GM18868 (cell line): ENCODE measurements around the gene TMX3.

ENCODE experiments used
- ATAC-seq: cut with Tn5 transposase; IDR thresholded peaks from one replicate; pipeline ENCODE4 v1.9.1; 2021; ENCODE audit warnings: mild to moderate bottlenecking, moderate library complexity; ENCODE audit not compliant: unreplicated experiment

TMX3 gene

DNA sequence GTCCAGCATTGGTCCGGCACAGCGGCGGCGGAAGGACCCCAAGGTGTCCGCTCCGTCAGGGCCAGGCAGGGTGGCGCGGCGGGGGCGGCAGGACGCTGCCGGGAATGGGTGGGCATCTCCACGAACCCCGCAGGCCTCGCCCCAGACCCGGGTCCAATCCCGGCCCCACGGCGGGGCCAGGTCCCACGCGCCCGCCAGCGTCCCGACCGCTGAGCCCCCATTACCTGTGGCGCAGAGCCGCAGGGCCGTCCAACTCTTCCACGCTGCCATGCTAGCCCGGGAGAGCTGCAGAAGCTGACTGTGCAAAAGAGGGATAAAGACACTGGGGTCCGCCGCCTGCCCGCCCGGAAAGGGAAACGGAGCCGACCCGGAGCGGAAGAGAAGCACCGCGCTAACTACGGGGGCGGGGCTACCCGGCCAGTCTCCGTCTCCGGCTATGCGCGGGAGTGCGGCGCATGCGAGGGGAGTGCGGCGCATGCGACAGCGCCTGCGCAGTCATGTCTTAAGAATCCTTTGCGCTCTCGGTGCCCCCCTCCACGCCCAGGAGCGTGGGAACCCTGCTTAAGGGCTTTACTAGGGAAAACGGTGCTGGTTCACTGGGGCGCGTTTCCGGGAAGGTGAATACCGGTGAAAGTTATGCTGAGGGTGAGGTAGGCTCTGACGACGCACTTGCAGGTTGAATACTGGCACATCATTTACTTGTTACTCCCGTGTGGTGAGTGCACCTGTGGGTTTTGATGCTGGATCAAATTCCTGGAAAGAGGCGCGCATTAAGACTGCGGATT, at the start of gene TMX3:
TMX3 (minus strand) TSS at position 397 of the 785 bp plus-strand sequence; CDS start at position 270, 127 bp downstream.
- peak; percentile 94 for ATAC-seq

DNA sequence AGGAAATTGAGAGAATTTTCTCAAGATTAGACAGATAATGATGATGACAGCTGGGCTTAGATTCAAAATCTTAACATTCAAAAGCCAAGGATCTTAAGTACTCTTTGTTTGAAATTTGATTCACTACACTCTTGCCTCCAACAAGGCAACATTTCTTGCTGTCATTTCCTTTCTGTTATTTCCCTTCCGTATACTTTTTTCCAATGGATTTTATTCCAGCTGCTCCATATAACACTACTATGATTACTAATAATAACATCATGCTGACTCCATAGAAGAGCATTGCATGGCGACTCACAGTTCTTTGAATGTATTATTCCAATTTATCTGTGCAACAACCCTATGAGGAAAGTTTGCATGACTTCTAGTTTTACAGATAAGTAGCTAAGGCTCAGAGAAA, 49.1 kb upstream of the TMX3 start:
- no peak for ATAC-seq

DNA sequence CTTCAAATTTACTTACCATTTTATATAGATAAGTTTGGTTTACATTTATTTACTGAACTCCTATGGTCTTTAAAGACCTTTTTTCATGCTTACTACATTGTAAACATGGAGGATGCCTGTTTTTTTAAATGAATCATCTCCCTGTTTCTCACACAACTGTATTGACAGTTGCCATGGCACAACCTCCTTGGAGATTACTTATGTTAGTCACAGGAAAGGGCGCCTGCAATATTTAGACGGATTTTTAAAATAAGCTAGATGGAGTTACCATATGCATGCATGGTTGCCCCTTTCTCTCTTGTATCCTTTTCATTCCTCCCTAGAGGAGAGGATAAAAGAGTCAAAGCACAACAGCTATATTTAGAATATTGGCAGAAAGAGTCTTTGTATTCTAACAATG, 48.2 kb upstream of the TMX3 start:
- no peak for ATAC-seq

GRCh38 chr18:68759308-68759707, 44.4 kb upstream of the TMX3 start:
- ATAC-seq: no peak

DNA sequence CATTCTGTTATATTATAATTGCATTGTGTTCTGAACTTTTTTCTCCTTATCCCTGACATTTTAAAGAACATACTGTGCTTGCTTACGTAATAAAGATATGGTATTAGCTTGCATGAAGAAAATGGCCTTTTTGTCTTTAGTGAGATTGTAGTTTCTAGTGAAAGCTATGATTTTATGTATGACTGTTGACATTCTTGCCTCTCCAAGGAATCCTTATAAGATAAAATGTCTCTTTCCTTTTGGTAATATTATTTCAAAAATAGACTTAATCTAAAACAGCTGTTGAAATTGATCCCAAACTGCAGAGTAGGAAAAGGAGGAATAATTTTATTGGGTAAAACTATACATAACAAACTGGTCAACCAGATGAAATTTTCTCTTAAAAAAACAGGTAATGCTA, 42.2 kb upstream of the TMX3 start:
- no peak for ATAC-seq

- ATAC-seq: no peak
Observed at GRCh38 chr18:68742206-68742605, 27.3 kb upstream of the TMX3 start.

DNA sequence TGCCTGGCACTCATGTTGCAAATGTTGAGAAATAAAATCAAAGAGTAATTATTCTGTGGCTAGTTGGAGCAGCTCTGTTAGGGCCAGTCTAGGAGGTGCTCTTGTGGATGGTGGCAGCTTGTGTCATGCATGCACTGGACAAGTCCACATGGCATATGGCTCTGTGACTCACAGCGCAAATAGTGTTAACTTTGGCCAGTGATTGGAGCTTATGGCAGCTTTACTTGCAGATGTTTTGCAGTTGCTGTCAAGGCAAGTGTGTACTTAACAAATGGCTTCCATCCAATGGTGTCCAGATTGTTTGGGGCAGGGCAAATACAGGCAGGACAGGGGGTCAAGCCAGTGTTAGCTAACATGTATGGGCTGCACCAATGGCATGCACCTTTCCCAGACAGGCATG, 26.1 kb upstream of the TMX3 start:
- ATAC-seq: no peak

DNA sequence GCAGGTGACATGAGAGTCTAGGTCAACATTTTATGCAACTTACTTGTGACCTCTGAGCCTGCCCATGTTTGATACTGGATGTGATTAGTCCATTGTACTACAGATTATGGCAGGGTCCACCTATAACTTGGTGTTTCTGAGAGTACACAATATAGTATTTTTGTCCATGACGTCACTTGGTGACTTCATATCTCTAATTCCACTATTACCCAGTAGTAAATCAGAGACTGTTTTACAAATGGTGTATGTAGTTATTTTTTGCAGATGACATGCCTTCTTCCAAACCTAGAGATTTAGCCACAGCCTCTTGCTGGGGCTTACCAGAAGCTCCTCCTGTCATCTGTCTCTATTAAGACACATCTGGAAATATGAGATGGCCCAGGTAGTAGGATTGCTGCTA, 24.6 kb upstream of the TMX3 start:
- ATAC-seq: no peak

GRCh38 chr18:68738564-68738963, 23.7 kb upstream of the TMX3 start:
- ATAC-seq: no peak

- ATAC-seq: peak; percentile 94
Observed at GRCh38 chr18:68735483-68736343, 20.8 kb upstream of the TMX3 start.

DNA sequence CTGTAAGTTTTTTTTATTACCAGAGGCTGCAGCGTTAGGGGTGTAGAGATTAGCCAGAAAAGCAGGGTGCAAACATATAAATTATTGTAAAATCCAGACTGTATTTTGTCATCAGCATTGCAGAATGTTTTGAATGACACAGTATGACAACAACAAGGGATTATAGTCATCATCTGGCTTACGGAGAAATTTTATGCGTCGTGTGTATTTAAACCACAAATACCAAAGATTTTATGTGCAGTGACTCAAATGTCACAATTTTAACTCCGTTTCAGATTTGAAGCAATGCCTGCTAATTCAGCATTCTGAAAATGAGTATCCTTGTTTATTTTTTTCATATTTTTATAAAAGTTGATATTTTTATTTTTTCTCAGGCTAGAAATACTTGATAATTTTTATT, 19.4 kb upstream of the TMX3 start:
- ATAC-seq: no peak

DNA sequence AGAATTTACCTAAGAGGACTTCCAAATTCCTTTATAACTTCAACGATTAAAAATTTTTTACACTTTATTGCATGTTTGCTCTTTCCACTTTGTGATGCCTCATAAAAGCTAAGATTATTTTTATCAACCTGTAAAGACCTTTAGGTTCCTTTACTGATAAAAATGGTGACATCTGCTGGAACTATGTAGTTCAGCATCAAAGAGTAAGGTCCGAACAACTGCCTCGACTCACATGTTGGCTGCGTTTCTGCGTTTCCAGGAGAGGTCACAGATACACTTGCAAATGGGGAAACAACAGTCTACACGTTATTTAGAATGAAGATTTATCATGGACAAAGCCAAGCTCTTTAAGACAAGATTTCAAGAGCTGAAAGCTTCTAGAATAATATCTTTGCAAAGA, 18.8 kb upstream of the TMX3 start:
- ATAC-seq: no peak

DNA sequence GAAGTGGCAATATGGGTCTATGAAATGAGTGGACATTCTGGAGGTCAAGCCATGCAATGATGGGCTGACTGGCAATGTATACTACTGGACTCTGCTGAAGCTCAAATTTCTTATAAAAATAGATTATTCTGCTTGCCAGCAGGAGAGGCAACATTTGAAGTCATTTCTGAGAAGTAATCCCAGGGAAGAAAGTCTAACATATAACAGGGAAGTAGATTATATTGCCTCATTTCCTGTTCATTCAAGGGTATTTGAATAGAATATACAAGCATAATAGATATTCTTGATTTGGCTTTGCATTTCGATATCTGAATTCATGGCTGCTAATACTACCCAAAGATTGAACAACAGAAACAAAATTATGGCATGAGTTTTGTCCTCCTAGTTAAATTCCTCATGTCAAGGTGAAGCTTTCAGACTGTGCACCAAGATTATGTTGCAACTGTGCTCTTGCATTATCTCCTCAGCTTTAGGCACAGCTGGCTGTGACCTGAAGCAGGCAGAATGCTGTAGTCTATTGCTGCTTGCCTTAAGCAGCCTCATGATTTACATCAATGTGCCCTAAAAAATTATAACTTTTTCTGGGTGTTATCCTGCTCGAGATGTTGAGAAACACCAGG, 13.3 kb upstream of the TMX3 start:
- ATAC-seq: no peak

DNA sequence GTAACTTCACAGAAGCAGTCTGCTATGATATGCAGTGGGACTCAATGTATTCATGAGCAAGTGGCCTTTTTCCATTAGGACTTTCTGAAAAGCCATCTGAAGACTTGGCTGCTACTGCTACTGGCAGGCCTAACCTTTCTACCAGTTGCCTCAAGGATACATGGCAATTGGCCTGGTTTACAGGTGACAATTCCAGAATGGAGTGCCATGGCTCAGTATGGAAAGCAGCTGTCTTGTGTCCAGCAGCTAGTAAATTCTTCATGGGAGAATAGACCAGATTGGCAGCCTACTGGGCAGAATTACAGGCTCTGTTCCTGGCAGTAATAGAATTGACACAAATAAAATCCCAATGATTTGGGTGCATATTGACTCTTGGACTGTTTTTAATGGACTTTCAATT, 12.6 kb upstream of the TMX3 start:
- ATAC-seq: no peak

DNA sequence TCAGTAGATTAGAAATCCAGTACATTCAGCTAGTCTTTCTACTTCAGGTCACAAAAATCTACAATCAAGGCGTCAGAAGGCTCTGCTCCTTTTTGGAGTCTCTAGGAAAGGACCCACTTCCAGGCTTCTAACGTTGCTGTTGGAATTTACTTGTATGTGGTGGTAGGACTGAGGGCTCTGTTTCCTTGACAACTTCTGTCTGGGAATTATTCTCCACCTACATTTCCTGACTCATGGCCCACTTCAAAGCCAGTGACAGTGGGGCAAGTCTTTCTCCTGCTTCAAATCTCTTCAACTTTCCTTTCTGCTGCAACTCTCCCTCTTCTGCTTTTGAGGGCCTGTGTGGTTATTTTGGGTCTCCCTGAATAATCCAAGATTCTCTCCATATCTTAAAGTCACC, 10.4 kb upstream of the TMX3 start:
- no peak for ATAC-seq

GRCh38 chr18:68724021-68724420, 9.1 kb upstream of the TMX3 start:
- ATAC-seq: no peak

DNA sequence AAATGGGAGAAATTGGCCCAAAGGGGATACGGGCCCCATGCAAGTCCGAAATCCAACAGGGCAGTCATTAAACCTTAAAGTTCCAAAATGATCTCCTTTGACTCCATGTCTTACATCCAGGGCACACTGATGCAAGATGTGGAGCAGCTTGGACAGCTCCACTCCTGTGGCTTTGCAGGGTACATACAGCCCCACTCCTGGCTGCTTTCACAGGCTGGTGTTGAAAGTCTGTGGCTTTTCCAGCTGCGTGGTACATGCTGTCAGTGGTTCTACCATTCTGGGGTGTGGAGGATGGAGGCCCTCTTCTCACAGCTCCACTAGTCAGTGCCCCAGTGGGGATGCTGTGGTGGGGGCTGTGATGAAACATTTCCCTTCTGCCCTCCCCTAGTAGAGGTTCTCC, 8.6 kb upstream of the TMX3 start:
- no peak for ATAC-seq

- peak; percentile 57 for ATAC-seq
Observed at GRCh38 chr18:68722821-68723220, 7.9 kb upstream of the TMX3 start.

GRCh38 chr18:68721681-68722583, 7.0 kb upstream of the TMX3 start:
- ATAC-seq: peak; percentile 83

DNA sequence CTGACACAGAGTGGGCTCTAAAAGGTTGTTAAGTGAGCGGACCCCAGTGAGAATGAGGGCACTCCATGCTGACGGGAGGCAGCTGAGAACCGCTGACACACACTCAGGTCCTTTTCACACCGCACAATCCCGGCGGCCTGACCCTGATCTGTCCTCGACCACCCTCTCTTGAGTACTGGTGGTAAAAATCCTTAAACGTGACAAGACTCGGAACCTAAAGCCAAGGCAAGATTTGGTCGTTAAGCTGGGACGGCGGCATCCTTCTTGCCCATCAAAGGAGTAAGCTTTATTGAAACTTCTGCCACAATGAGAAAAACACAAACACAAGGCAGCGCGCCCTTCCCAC, 569 bp downstream of the TMX3 start:
- peak; percentile 5 for ATAC-seq

- no peak for ATAC-seq
Observed at GRCh38 chr18:68713796-68714195, 1.1 kb downstream of the TMX3 start.
